Measurements from ENCODE around the gene RNF41.

DNA sequence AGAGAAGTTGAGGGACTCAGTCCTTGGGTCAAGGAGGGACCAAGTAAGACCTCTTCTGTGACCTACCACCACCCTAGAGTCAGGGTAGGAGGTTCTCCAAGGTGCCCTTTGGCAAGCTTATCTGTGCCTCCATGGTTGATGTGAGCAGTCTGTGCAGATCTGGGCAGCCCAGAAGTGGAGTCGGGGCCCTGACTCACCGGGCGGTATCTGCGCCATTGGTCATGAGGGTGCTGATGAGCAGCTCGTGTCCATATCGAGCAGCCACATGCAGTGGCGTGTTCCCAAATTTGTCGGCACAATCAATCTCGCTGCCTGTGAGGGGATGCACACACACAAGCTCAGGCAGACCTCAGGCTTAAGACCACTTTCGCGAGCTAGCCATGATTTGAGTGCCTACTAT, 31.4 kb upstream of the RNF41 start:
- TF ChIP-seq, protein P1, sequence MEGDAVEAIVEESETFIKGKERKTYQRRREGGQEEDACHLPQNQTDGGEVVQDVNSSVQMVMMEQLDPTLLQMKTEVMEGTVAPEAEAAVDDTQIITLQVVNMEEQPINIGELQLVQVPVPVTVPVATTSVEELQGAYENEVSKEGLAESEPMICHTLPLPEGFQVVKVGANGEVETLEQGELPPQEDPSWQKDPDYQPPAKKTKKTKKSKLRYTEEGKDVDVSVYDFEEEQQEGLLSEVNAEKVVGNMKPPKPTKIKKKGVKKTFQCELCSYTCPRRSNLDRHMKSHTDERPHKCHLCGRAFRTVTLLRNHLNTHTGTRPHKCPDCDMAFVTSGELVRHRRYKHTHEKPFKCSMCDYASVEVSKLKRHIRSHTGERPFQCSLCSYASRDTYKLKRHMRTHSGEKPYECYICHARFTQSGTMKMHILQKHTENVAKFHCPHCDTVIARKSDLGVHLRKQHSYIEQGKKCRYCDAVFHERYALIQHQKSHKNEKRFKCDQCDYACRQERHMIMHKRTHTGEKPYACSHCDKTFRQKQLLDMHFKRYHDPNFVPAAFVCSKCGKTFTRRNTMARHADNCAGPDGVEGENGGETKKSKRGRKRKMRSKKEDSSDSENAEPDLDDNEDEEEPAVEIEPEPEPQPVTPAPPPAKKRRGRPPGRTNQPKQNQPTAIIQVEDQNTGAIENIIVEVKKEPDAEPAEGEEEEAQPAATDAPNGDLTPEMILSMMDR (IDR thresholded peaks at IDR 0.05), result no peak
- TF ChIP-seq POLR2AphosphoS5 (IDR thresholded peaks at IDR 0.05) (no peak), POLR2A (IDR thresholded peaks at IDR 0.05) (no peak)

Data from stomach (tissue), 4 donors.